Progenitor cell of endocrine pancreas (in vitro differentiated cells): ENCODE measurements around the gene ZSCAN21. TPM values are rescaled to one million over a fixed set of nuclear protein-coding genes. Genes with fewer than 3 reads are reported as not detected.

Experiments
- DNase-seq: peaks from one replicate; pipeline ENCODE4 v3.0.0; 2021; ENCODE audit warnings: low spot score; ENCODE audit not compliant: unreplicated experiment
- H3K27ac Mint-ChIP-seq: 2 replicates; pipeline ENCODE4 v1.8.0; 2021; ENCODE audit warnings: mild to moderate bottlenecking, moderate library complexity, mixed read lengths
- H3K27me3 Mint-ChIP-seq: 2 replicates; pipeline ENCODE4 v1.8.0; 2021; ENCODE audit warnings: mixed read lengths
- H3K36me3 Mint-ChIP-seq: 2 replicates; pipeline ENCODE4 v1.8.0; 2022; ENCODE audit warnings: mixed read lengths; ENCODE audit not compliant: insufficient read depth
- H3K4me1 Mint-ChIP-seq: 2 replicates; pipeline ENCODE4 v1.8.0; 2021; ENCODE audit warnings: low read depth, mixed read lengths
- H3K4me3 Mint-ChIP-seq: 2 replicates; pipeline ENCODE4 v1.8.0; 2021; ENCODE audit warnings: low read depth, mild to moderate bottlenecking, moderate library complexity, mixed read lengths
- H3K9me3 Mint-ChIP-seq: 2 replicates; pipeline ENCODE4 v1.8.0; 2021; ENCODE audit warnings: low read depth, mixed read lengths
- CTCF ChIP-seq: fragments of 200-600 bp; sonication (generic); IDR thresholded peaks from one replicate; pipeline ENCODE4 v1.5.0; 2021; ENCODE audit warnings: antibody characterized with exemption, mild to moderate bottlenecking; ENCODE audit not compliant: unreplicated experiment
- total RNA-seq: library from RNA; stranded (reverse); gene quantifications from 2 replicates; pipeline ENCODE4 v1.2.1, GENCODE V29; 2021

Gene ZSCAN21
- total RNA-seq, 1 donor from 2014 or later: 22.8 TPM

GRCh38 chr7:100075418-100075817, 25.8 kb downstream of the ZSCAN21 start:
- DNase-seq: no peak
- Mint-ChIP-seq H3K27me3 (no peaks in the 10 kb centered on the region), H3K36me3 (peaks cover 92% of the 10 kb centered on the region), H3K27ac (peak overlapping the region; percentile 90), H3K9me3 (peaks cover 56% of the 10 kb centered on the region), H3K4me3 (no peak overlapping the region), H3K4me1 (peaks cover 9% of the 10 kb centered on the region)
- TF ChIP-seq CTCF: no peak

GRCh38 chr7:100077205-100077604, 27.6 kb downstream of the ZSCAN21 start:
- TF ChIP-seq CTCF: no peak
- peaks cover 39% of the 10 kb centered on the region for H3K9me3 Mint-ChIP-seq
- H3K27ac Mint-ChIP-seq: peak overlapping the region; percentile 95
- H3K27me3 Mint-ChIP-seq: no peaks in the 10 kb centered on the region
- peak overlapping the region; percentile 41 for H3K4me3 Mint-ChIP-seq
- DNase-seq: no peak
- peaks cover 81% of the 10 kb centered on the region for H3K36me3 Mint-ChIP-seq
- peaks cover 12% of the 10 kb centered on the region for H3K4me1 Mint-ChIP-seq

- peaks cover 63% of the 10 kb centered on the region for H3K36me3 Mint-ChIP-seq
- peaks cover 16% of the 10 kb centered on the region for H3K4me1 Mint-ChIP-seq
- no peaks in the 10 kb centered on the region for H3K27me3 Mint-ChIP-seq
- no peak for DNase-seq
- peaks cover 29% of the 10 kb centered on the region for H3K9me3 Mint-ChIP-seq
- TF ChIP-seq CTCF: no peak
- H3K4me3 Mint-ChIP-seq: peak overlapping the region; percentile 47
- H3K27ac Mint-ChIP-seq: peak overlapping the region; percentile 89
Observed at GRCh38 chr7:100079024-100079560, 29.5 kb downstream of the ZSCAN21 start.

- H3K27me3 Mint-ChIP-seq: no peaks in the 10 kb centered on the region
- peaks cover 14% of the 10 kb centered on the region for H3K9me3 Mint-ChIP-seq
- peaks cover 44% of the 10 kb centered on the region for H3K36me3 Mint-ChIP-seq
- H3K27ac Mint-ChIP-seq: peak overlapping the region; percentile 99
- DNase-seq: no peak
- no peak for TF ChIP-seq CTCF
- peak overlapping the region; percentile 93 for H3K4me3 Mint-ChIP-seq
- H3K4me1 Mint-ChIP-seq: peaks cover 16% of the 10 kb centered on the region
Observed at GRCh38 chr7:100080907-100081534, 31.4 kb downstream of the ZSCAN21 start.

- peaks cover 38% of the 10 kb centered on the region for H3K36me3 Mint-ChIP-seq
- H3K9me3 Mint-ChIP-seq: peaks cover 8% of the 10 kb centered on the region
- peak within 1 kb of the TSS; percentile 99 for H3K27ac Mint-ChIP-seq
- peak; percentile 98 for TF ChIP-seq CTCF
- peaks cover 16% of the 10 kb centered on the region for H3K4me1 Mint-ChIP-seq
- peak within 1 kb of the TSS; percentile 93 for H3K4me3 Mint-ChIP-seq
- peak; percentile 98 for DNase-seq
- H3K27me3 Mint-ChIP-seq: no peaks in the 10 kb centered on the region
Observed at GRCh38 chr7:100081535-100082102, 32.0 kb downstream of the ZSCAN21 start, which contains the start of gene ZNF3. TSS of gene ZNF3 (minus strand) at chr7:100081723. CDS start at chr7:100077357, 4,366 bp downstream.
